HUES6 (cell line): ENCODE measurements around the gene GLI2.

Source experiments
- H3K27ac ChIP-seq: 2 replicates; pipeline ENCODE4 v1.7.0; 2013; ENCODE audit warnings: low read depth, mild to moderate bottlenecking, low read length, inconsistent platforms
- H3K27me3 ChIP-seq: 2 replicates; pipeline ENCODE4 v1.6.1; 2013; ENCODE audit warnings: low read length; ENCODE audit not compliant: control insufficient read depth, insufficient read depth
- H3K36me3 ChIP-seq: 2 replicates; pipeline ENCODE4 v1.6.1; 2013; ENCODE audit warnings: low read length; ENCODE audit not compliant: control insufficient read depth, insufficient read depth
- H3K4me1 ChIP-seq: 2 replicates; pipeline ENCODE4 v1.6.1; 2013; ENCODE audit warnings: low read length; ENCODE audit not compliant: control insufficient read depth, insufficient read depth
- H3K4me3 ChIP-seq: 2 replicates; pipeline ENCODE4 v1.5.1; 2013; ENCODE audit warnings: low read depth, low read length
- H3K9ac ChIP-seq: one replicate; pipeline ENCODE4 v1.6.1; 2013; ENCODE audit warnings: mild to moderate bottlenecking, low read length
- H3K9me3 ChIP-seq: 2 replicates; pipeline ENCODE4 v1.6.1; 2013; ENCODE audit warnings: low read depth, low read length; ENCODE audit not compliant: control insufficient read depth, insufficient read depth

The GLI2 gene

DNA sequence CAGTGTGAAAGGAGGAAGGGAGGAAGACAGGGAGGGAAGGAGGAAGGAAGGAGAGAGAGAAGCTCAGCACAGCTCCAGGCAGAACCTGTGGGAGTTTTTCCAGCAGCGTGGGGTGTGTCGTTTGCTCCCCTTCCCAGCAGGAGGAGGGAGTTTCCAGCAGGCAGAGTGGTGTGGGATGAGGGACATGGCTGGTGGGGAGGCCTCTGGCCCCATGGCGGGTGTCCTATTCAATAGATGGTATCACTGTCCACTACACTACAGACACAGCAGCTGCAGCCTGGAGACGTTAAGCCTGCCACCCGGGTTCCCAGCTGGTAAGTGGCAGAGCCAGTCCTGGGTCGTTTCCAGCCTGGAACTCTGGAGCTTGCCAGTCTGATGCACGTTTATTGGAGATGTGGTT is 44.7 kb downstream of the GLI2 start:
- H3K9me3 ChIP-seq = no peaks in the 10 kb centered on the region
- no peaks in the 10 kb centered on the region for H3K36me3 ChIP-seq
- H3K4me3 ChIP-seq = no peak overlapping the region
- H3K27me3 ChIP-seq = no peaks in the 10 kb centered on the region
- H3K4me1 ChIP-seq = peaks cover 61% of the 10 kb centered on the region
- no peak overlapping the region for H3K27ac ChIP-seq
- H3K9ac ChIP-seq = no peak overlapping the region

DNA sequence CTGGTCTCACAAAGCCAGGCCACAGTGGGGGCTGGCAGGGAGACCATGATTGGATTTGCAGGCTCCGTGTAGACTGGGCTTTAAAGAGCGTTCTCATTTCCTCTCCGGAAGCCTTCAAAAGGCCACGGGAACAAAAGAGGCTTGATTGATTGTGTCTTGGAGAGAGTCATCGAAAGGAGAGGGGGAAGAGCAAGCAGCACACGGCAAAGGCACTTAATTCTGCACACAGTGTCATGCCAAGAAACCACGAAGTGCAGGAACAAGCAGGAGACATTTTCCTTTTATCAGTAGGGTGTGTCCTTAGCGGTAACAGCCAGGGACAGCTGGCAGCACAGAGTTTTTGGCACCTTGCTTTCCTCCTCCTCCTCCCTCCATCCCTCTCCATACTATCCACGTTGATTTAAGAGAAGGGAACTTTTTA is 47.7 kb downstream of the GLI2 start:
- no peaks in the 10 kb centered on the region for H3K36me3 ChIP-seq
- H3K4me3 ChIP-seq = no peak overlapping the region
- peaks cover 80% of the 10 kb centered on the region for H3K4me1 ChIP-seq
- no peaks in the 10 kb centered on the region for H3K9me3 ChIP-seq
- no peak overlapping the region for H3K27ac ChIP-seq
- H3K27me3 ChIP-seq = no peaks in the 10 kb centered on the region
- no peak overlapping the region for H3K9ac ChIP-seq

DNA sequence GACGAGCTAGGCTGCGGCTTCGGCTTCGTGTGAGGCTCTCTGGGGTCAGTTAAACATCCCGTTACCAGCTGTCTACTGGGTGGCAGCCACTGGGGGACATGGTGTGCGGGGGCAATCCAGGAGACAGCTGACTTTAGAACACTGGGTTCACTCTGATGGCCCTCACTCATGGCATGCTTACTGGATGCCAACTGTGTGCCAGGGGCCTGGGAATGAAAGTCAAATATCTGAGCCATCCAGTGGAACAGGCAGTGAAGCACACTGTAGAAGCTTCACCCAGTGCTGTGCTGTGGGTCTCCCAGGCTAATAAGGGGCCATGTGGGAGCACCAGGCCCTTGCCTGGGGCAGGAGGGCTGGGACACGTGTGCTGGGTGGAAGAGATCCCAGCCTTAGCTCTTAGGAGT is 48.3 kb downstream of the GLI2 start:
- no peaks in the 10 kb centered on the region for H3K27me3 ChIP-seq
- H3K36me3 ChIP-seq = no peaks in the 10 kb centered on the region
- no peak overlapping the region for H3K27ac ChIP-seq
- H3K9me3 ChIP-seq = no peaks in the 10 kb centered on the region
- no peak overlapping the region for H3K4me3 ChIP-seq
- no peak overlapping the region for H3K9ac ChIP-seq
- H3K4me1 ChIP-seq = peaks cover 78% of the 10 kb centered on the region
